Measurements from ENCODE around the gene CDC42BPA. TPM values are rescaled to one million over a fixed set of nuclear protein-coding genes. Genes with fewer than 3 reads are reported as not detected.

Gene CDC42BPA
- total and polyA plus RNA-seq, 2 experiments from 2014 or later: 28.6 to 39.1 TPM

DNA sequence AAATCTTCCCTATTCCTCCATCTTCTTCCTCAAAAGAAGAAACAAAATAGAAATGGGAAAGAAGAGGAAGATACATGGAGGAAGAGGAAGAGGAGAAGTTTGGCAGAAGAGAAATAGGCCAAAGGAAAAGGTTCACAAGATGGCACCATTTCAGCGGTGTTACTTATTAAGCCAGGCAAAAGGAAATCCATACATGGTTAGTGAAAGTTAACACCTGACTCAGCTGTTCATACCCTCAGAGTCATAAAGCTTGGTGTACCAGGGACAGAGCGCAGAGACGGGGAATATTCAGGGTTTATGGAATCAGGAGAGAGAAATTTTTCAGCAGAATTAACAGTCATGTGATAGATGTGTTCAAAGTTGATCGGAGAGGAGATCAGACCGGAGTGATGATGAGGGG, 307.6 kb downstream of the CDC42BPA start:
- no peak overlapping the region for H2AFZ ChIP-seq
- peaks cover 10% of the 10 kb centered on the region; the same call in 1 of the 2 replicates for H3K36me3 ChIP-seq (ENCODE audit: low read depth)
- H3K4me1 ChIP-seq (ENCODE audit: insufficient read depth): no peaks in the 10 kb centered on the region
- no peak overlapping the region for H3K4me2 ChIP-seq (ENCODE audit: unreplicated experiment)
- DNase-seq: no peak
- H3K4me3 ChIP-seq: no peak overlapping the region
- H4K20me1 ChIP-seq (ENCODE audit: insufficient read depth): no peaks in the 10 kb centered on the region
- no peak overlapping the region for H3K27ac ChIP-seq
- H3K27me3 ChIP-seq (replicated peaks; ENCODE audit: insufficient read depth): no peaks in the 10 kb centered on the region
- H3K79me2 ChIP-seq (ENCODE audit: insufficient read depth): no peaks in the 10 kb centered on the region
- no peak overlapping the region for H3K9ac ChIP-seq
- no peaks in the 10 kb centered on the region for H3K9me3 ChIP-seq (ENCODE audit: low read depth)
- no peaks in the 10 kb centered on the region for H3F3A ChIP-seq (ENCODE audit: insufficient read depth)
- 97% methylated on average over 5 of the region's 5 CpGs for WGBS, 2 experiments (ENCODE audit: low coverage in 1 of 2, low lambda C conversion rate in 2 of 2, missing lambda C conversion rate in 2 of 2)
- no peak for TF ChIP-seq EZH2 (IDR thresholded peaks at IDR 0.05; ENCODE audit: insufficient read depth, poor library complexity, severe bottlenecking)
- no peak for TF ChIP-seq EZH2phosphoT487 (IDR thresholded peaks at IDR 0.05; ENCODE audit: insufficient read depth, low read depth)
- in situ Hi-C loops (cut with MboI): no loop called here
- no peaks in the 10 kb centered on the region for H3K9me2 ChIP-seq (ENCODE audit: insufficient read depth)

DNA sequence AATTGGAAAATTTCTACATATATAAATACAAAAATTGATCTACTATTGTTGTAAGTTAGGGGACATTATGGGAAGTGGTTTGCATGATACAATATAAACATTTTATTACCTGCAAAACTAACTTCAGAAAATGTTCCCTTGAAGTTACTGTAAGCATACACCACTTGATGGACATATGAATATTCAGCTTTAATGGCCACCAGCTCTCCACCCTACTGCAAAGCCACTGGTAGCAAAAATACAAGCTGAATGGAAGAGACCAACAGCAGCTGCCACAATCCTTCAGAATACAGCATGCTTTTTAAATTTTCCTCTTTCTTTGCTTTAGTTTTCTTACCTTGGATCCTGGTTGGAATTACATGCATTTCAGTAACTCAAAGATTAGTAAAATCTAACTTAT, 308.4 kb downstream of the CDC42BPA start:
- TF ChIP-seq EZH2 (IDR thresholded peaks at IDR 0.05; ENCODE audit: insufficient read depth, poor library complexity, severe bottlenecking) (no peak), EZH2phosphoT487 (IDR thresholded peaks at IDR 0.05; ENCODE audit: insufficient read depth, low read depth) (no peak)
- H2AFZ ChIP-seq: no peak overlapping the region
- H3K27me3 ChIP-seq (replicated peaks; ENCODE audit: insufficient read depth): no peaks in the 10 kb centered on the region
- no peaks in the 10 kb centered on the region for H3K9me2 ChIP-seq (ENCODE audit: insufficient read depth)
- no peak for DNase-seq
- H3K9me3 ChIP-seq (ENCODE audit: low read depth): no peaks in the 10 kb centered on the region
- H3K9ac ChIP-seq: no peak overlapping the region
- in situ Hi-C loops (cut with MboI): no loop called here
- H3K4me2 ChIP-seq (ENCODE audit: unreplicated experiment): no peak overlapping the region
- peaks cover 5% of the 10 kb centered on the region; the same call in 1 of the 2 replicates for H3K36me3 ChIP-seq (ENCODE audit: low read depth)
- H4K20me1 ChIP-seq (ENCODE audit: insufficient read depth): no peaks in the 10 kb centered on the region
- no peaks in the 10 kb centered on the region for H3K4me1 ChIP-seq (ENCODE audit: insufficient read depth)
- no peaks in the 10 kb centered on the region for H3K79me2 ChIP-seq (ENCODE audit: insufficient read depth)
- H3F3A ChIP-seq (ENCODE audit: insufficient read depth): no peaks in the 10 kb centered on the region
- no peak overlapping the region for H3K27ac ChIP-seq
- no peak overlapping the region for H3K4me3 ChIP-seq

DNA sequence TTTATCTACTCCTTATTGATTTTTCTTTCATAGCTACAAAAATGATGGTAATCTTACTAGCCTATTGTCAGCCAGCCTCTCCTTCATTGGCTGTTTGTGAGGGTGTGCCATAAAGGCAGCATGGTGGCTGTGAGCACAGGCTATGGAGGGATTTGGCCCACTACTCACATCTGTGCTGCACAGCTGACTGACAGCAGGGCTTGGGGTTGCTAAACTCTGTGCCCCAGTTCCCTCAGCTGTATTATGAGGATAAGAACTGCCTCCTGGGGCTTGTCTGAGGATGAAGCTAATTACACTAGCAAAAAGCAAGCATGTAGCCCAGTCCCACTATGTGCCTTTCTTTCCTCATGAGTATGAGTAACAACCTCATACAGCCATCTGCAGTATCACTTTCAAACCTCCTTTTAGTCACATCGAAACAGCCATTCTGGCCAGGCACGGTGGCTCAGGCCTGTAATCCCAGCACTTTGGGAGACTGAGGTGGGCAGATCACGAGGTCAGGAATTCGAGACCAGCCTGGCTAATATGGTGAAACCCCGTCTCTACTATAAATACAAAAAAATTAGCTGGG, 312.0 kb downstream of the CDC42BPA start:
- no peaks in the 10 kb centered on the region for H3K79me2 ChIP-seq (ENCODE audit: insufficient read depth)
- H2AFZ ChIP-seq: no peak overlapping the region
- 96 to 97% methylated on average over 5 of the region's 5 CpGs for WGBS, 2 experiments (ENCODE audit: low coverage in 1 of 2, low lambda C conversion rate in 2 of 2, missing lambda C conversion rate in 2 of 2)
- DNase-seq: no peak
- no peak overlapping the region for H3K4me3 ChIP-seq
- no peaks in the 10 kb centered on the region for H3K9me3 ChIP-seq (ENCODE audit: low read depth)
- H3K9me2 ChIP-seq (ENCODE audit: insufficient read depth): no peaks in the 10 kb centered on the region
- TF ChIP-seq EZH2 (IDR thresholded peaks at IDR 0.05; ENCODE audit: insufficient read depth, poor library complexity, severe bottlenecking) (no peak), EZH2phosphoT487 (IDR thresholded peaks at IDR 0.05; ENCODE audit: insufficient read depth, low read depth) (no peak)
- no peaks in the 10 kb centered on the region for H3F3A ChIP-seq (ENCODE audit: insufficient read depth)
- in situ Hi-C loops (cut with MboI): no loop called here
- no peaks in the 10 kb centered on the region for H3K27me3 ChIP-seq (replicated peaks; ENCODE audit: insufficient read depth)
- no peaks in the 10 kb centered on the region for H3K4me1 ChIP-seq (ENCODE audit: insufficient read depth)
- no peak overlapping the region for H3K27ac ChIP-seq
- no peak overlapping the region for H3K4me2 ChIP-seq (ENCODE audit: unreplicated experiment)
- H3K9ac ChIP-seq: no peak overlapping the region
- peaks cover 24% of the 10 kb centered on the region; the same call in 1 of the 2 replicates for H3K36me3 ChIP-seq (ENCODE audit: low read depth)
- H4K20me1 ChIP-seq (ENCODE audit: insufficient read depth): no peaks in the 10 kb centered on the region

DNA sequence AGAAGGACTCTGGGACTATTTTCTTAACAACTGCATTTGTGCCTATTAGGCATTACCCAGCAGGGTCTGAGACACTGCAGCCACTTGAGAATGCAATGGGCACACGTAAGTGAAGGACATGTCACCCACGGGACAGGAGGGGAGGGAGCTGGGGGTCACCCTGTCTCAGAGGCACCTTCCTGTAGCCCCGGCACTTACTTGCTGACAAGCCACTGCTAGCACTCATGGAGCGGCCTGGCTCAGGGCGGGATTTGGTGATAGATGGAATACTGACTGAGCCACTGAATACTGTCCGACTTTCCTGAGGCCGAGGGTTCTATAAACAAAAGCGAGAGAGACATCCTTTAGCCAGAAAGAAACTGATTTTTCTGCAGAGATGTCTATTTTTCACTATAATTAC, 313.5 kb downstream of the CDC42BPA start:
- no peak for TF ChIP-seq EZH2phosphoT487 (IDR thresholded peaks at IDR 0.05; ENCODE audit: insufficient read depth, low read depth)
- Histone ChIP-seq H3K4me3 (no peak overlapping the region), H3F3A (ENCODE audit: insufficient read depth) (no peaks in the 10 kb centered on the region), H3K9ac (no peak overlapping the region), H3K36me3 (ENCODE audit: low read depth) (peaks cover 33% of the 10 kb centered on the region; the same call in 1 of the 2 replicates), H3K4me1 (ENCODE audit: insufficient read depth) (no peaks in the 10 kb centered on the region), H3K27me3 (replicated peaks; ENCODE audit: insufficient read depth) (no peaks in the 10 kb centered on the region), H2AFZ (no peak overlapping the region), H3K4me2 (ENCODE audit: unreplicated experiment) (no peak overlapping the region), H3K27ac (no peak overlapping the region), H3K9me3 (ENCODE audit: low read depth) (no peaks in the 10 kb centered on the region), H3K9me2 (ENCODE audit: insufficient read depth) (no peaks in the 10 kb centered on the region), H3K79me2 (ENCODE audit: insufficient read depth) (no peaks in the 10 kb centered on the region), H4K20me1 (ENCODE audit: insufficient read depth) (no peaks in the 10 kb centered on the region)
- in situ Hi-C loops (cut with MboI): no loop called here
- WGBS, 2 experiments (ENCODE audit: low coverage in 1 of 2, low lambda C conversion rate in 2 of 2, missing lambda C conversion rate in 2 of 2): 98 to 99% methylated on average over 8 of the region's 8 CpGs
- no peak for DNase-seq

DNA sequence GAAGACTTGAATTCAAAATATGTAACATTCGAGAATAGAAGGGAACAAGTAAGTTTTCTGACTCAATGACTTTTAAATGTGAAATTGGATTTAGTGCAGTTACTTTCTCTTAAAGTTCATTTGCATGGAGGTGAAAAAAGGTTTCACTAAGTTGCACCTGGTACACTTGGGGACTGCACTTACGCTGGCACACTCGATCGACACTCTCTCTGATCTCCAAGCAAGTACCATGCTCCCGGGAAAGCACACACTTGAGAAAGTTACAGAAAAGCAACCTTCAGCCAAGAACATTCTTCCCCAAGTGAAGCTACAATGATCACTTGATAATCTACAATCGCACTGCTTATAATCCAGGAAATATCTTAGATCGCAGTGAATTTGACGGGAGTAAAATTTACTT, 315.1 kb downstream of the CDC42BPA start:
- H4K20me1 ChIP-seq (ENCODE audit: insufficient read depth): no peaks in the 10 kb centered on the region
- no peak for DNase-seq
- no peaks in the 10 kb centered on the region for H3F3A ChIP-seq (ENCODE audit: insufficient read depth)
- TF ChIP-seq EZH2 (IDR thresholded peaks at IDR 0.05; ENCODE audit: insufficient read depth, poor library complexity, severe bottlenecking) (no peak), EZH2phosphoT487 (IDR thresholded peaks at IDR 0.05; ENCODE audit: insufficient read depth, low read depth) (no peak)
- H3K9me2 ChIP-seq (ENCODE audit: insufficient read depth): no peaks in the 10 kb centered on the region
- in situ Hi-C loops (cut with MboI): no loop called here
- peaks cover 32% of the 10 kb centered on the region; the same call in 1 of the 2 replicates for H3K36me3 ChIP-seq (ENCODE audit: low read depth)
- H3K4me1 ChIP-seq (ENCODE audit: insufficient read depth): no peaks in the 10 kb centered on the region
- no peak overlapping the region for H3K4me3 ChIP-seq
- H3K27me3 ChIP-seq (replicated peaks; ENCODE audit: insufficient read depth): no peaks in the 10 kb centered on the region
- no peak overlapping the region for H3K9ac ChIP-seq
- H3K9me3 ChIP-seq (ENCODE audit: low read depth): no peaks in the 10 kb centered on the region
- H3K27ac ChIP-seq: no peak overlapping the region
- no peak overlapping the region for H3K4me2 ChIP-seq (ENCODE audit: unreplicated experiment)
- 97 to 98% methylated on average over 8 of the region's 8 CpGs for WGBS, 2 experiments (ENCODE audit: low coverage in 1 of 2, low lambda C conversion rate in 2 of 2, missing lambda C conversion rate in 2 of 2)
- H3K79me2 ChIP-seq (ENCODE audit: insufficient read depth): no peaks in the 10 kb centered on the region
- no peak overlapping the region for H2AFZ ChIP-seq

All from GM23248 (cell line).